Renal pelvis (tissue), 3 donors: Measurements from ENCODE around the gene METTL2B. TPM values are rescaled to one million over a fixed set of nuclear protein-coding genes. Genes with fewer than 3 reads are reported as not detected.

Experiments
- polyA plus RNA-seq, 3 donors: library from polyadenylated mRNA; unstranded; fragments of 120-200 nt; gene quantifications; one replicate each; pipeline ENCODE4 v1.2.1, GENCODE V29; 2013; ENCODE audit not compliant: insufficient read length in 3 of 3

METTL2B gene
- polyA plus RNA-seq, 3 donors: 19.5 to 35.5 (median 26.2) TPM

Other genes starting within 250 kb of the METTL2B start
- under 1 TPM; 0.27 to 0.96 (median 0.40) TPM for gene LEP, start 235.5 kb upstream of the METTL2B start, polyA plus RNA-seq
- 10 to 100 TPM; 44.7 to 60.6 (median 54.0) TPM for gene RBM28, start 132.8 kb upstream of the METTL2B start, polyA plus RNA-seq
- gene PRRT4, start 115.1 kb upstream of the METTL2B start, polyA plus RNA-seq: 1 to 10 TPM; 1.1 to 1.3 (median 1.2) TPM
- gene IMPDH1, start 66.8 kb upstream of the METTL2B start, polyA plus RNA-seq: 10 to 100 TPM; 29.5 to 32.6 (median 30.5) TPM
- 10 to 100 TPM; 17.2 to 24.2 (median 23.8) TPM for gene HILPDA, start 20.9 kb upstream of the METTL2B start, polyA plus RNA-seq
- 1 to 10 TPM; 1.4 to 5.7 (median 3.4) TPM for gene GARIN1A, start 195.5 kb downstream of the METTL2B start, polyA plus RNA-seq